ENCODE results near the gene ZSWIM8.

DNA sequence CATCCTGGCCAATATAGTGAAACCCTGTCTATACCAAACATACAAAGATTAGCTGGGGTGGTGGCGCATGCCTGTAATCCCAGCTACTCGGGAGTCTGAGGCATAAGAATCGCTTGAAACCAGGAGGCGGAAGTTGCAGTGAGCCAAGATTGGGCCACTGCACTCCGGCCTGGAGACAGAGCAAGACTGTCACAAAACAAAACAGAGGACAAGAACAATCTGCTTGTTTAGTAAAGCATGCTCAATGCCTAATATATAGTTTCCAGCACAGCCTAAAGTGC is 43.0 kb upstream of the ZSWIM8 start:
- TF ChIP-seq, protein P1, sequence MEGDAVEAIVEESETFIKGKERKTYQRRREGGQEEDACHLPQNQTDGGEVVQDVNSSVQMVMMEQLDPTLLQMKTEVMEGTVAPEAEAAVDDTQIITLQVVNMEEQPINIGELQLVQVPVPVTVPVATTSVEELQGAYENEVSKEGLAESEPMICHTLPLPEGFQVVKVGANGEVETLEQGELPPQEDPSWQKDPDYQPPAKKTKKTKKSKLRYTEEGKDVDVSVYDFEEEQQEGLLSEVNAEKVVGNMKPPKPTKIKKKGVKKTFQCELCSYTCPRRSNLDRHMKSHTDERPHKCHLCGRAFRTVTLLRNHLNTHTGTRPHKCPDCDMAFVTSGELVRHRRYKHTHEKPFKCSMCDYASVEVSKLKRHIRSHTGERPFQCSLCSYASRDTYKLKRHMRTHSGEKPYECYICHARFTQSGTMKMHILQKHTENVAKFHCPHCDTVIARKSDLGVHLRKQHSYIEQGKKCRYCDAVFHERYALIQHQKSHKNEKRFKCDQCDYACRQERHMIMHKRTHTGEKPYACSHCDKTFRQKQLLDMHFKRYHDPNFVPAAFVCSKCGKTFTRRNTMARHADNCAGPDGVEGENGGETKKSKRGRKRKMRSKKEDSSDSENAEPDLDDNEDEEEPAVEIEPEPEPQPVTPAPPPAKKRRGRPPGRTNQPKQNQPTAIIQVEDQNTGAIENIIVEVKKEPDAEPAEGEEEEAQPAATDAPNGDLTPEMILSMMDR (IDR thresholded peaks at IDR 0.05) = no peak
- no peak for TF ChIP-seq EZH2 (IDR thresholded peaks at IDR 0.05; ENCODE audit: borderline replicate concordance, insufficient read depth, low read depth, low read length, poor library complexity, severe bottlenecking)

All from B cell (primary cell).